Right atrium auricular region (tissue), 2 donors: ENCODE measurements around the gene ARHGEF4. TPM values are rescaled to one million over a fixed set of nuclear protein-coding genes. Genes with fewer than 3 reads are reported as not detected.
A peak's percentile ranks its signal among the peaks of the same experiment; 100 is the strongest.

Experiments used
- DNase-seq: peaks from one replicate; pipeline ENCODE4 v3.0.0-alpha.2; 2019; ENCODE audit warnings: low spot score
- H3K27ac ChIP-seq, 2 donors: fragments of 200-600 bp; sonication (generic); 1 replicate in 1 of 2; 2 replicates in 1 of 2; pipeline ENCODE4 v1.5.1; 2016 to 2019
- H3K27me3 ChIP-seq, 2 donors: fragments of 200-600 bp; sonication (generic); one replicate each; pipeline versions ENCODE4 v1.5.1 to v1.6.0; 2017 to 2019
- H3K36me3 ChIP-seq: fragments of 200-600 bp; sonication (generic); one replicate; pipeline ENCODE4 v1.5.1; 2016
- H3K4me1 ChIP-seq, 2 donors: fragments of 200-600 bp; sonication (generic); one replicate each; pipeline versions ENCODE4 v1.5.1 to v1.6.0; 2017 to 2019
- H3K4me3 ChIP-seq, 2 donors: fragments of 200-600 bp; sonication (generic); 1 replicate in 1 of 2; 2 replicates in 1 of 2; pipeline ENCODE4 v1.5.1; 2017 to 2019; ENCODE audit warnings: mild to moderate bottlenecking in 1 of 2, moderate library complexity in 1 of 2
- H3K9me3 ChIP-seq, 2 donors: fragments of 200-600 bp; sonication (generic); one replicate each; pipeline ENCODE4 v1.5.1; 2019
- total RNA-seq, 2 donors: library from RNA; depleted of rRNA; stranded (reverse); fragments of >200 nt; gene quantifications; one replicate each; pipeline ENCODE4 v1.1.0, GENCODE V29; 2016
- TF ChIP-seq, protein P1 (sequence below), 2 donors: fragments of 200-600 bp; sonication (generic); IDR thresholded peaks; one replicate each; pipeline ENCODE4 v1.5.1; 2019; ENCODE audit warnings: antibody characterized with exemption in 2 of 2

Gene ARHGEF4
- total RNA-seq, 2 donors from 2014 or later = 3.5 to 8.1 TPM

DNA sequence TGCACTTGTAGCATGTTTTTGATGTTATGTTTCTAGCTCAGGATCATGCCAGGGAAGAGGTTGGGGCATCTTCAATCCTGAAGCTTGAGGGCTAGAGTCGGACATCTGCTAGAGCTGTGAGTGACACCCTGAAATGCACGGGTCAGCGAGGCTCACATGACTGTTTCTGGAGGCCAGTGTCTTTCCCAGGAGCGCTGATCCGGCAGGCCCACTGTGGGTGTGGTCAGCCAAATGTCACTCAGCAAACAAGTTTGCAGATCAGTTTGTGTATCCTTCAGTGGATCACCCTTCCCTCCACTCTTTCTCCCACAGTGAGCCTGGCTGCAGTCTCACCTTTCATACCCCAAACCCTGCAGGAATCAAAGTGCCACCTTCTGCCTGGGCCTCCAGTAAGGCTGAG, 23.0 kb upstream of the ARHGEF4 start:
- TF ChIP-seq, protein P1, sequence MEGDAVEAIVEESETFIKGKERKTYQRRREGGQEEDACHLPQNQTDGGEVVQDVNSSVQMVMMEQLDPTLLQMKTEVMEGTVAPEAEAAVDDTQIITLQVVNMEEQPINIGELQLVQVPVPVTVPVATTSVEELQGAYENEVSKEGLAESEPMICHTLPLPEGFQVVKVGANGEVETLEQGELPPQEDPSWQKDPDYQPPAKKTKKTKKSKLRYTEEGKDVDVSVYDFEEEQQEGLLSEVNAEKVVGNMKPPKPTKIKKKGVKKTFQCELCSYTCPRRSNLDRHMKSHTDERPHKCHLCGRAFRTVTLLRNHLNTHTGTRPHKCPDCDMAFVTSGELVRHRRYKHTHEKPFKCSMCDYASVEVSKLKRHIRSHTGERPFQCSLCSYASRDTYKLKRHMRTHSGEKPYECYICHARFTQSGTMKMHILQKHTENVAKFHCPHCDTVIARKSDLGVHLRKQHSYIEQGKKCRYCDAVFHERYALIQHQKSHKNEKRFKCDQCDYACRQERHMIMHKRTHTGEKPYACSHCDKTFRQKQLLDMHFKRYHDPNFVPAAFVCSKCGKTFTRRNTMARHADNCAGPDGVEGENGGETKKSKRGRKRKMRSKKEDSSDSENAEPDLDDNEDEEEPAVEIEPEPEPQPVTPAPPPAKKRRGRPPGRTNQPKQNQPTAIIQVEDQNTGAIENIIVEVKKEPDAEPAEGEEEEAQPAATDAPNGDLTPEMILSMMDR (IDR thresholded peaks at IDR 0.05) = no peak
- no peak overlapping the region for H3K4me3 ChIP-seq
- DNase-seq = no peak

DNA sequence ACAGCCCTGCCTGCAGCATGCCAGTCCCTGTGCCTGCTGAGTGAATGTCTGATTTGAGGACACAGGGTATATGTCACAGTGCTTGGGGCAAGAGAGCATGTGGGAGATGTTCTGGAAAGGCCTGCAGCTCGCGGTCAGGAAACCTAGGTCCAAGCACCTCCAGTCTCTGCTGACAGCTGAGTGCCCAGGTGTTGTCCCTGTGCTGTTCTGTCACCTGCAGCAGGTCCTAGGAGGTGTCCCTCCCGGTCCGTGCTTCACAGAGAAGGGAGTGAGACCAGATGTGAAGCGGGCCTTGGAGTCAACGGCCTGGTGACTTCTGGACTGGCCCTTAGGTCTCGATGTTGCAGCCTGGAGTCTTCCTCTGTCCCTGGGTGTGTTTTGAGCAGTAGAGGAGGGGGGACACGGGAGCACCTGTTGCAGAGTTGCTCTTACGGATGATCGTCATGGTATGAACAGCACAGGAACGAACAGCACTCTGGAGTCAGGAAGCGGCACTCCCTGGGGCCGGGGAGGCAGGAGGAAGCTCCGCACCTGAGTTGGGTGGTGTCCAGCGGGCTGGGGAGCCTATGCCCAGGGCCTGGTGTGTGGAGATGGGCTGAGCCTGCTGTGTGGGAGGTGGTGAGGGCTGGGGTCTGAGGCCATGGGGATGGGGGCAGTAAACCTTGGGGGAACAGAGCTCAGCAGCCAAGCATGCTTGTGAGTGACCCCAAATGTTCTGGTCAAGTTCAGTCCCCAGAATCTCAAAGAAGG, 21.6 kb upstream of the ARHGEF4 start:
- no peak overlapping the region for H3K4me3 ChIP-seq
- no peaks in the 10 kb centered on the region for H3K36me3 ChIP-seq
- H3K4me1 ChIP-seq = peaks cover 0 to 10% of the 10 kb centered on the region in 2 donors
- H3K9me3 ChIP-seq = no peaks in the 10 kb centered on the region
- no peak overlapping the region for H3K27ac ChIP-seq
- no peaks in the 10 kb centered on the region for H3K27me3 ChIP-seq
- TF ChIP-seq, protein P1 (IDR thresholded peaks at IDR 0.05) = no peak
- DNase-seq = no peak

More for the DNA sequence above, 23.0 kb upstream of the ARHGEF4 start:
- Histone ChIP-seq H3K4me1 (no peaks in the 10 kb centered on the region), H3K36me3 (no peaks in the 10 kb centered on the region), H3K9me3 (peaks cover 0 to 4% of the 10 kb centered on the region in 2 donors), H3K27me3 (no peaks in the 10 kb centered on the region), H3K27ac (no peak overlapping the region)

DNA sequence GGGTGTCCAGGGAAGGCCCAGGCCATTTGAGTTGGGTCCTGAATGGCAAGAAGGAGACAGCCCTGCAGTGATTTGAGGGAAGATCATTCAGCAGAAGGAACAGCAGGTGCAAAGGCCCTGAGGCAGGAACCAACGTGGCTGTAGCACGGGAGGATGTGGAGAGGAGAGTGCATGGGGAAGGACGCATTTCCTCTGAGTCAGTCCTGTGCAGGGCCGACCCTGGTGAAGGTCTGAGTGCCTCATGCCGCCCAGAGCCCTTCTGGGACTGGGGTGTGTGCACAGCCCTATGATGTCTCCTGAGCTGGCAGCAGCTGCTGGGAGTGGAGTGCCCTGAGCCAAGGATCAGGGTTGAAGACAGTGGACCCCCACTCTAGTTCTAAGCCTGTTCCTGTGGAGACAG, 17.9 kb upstream of the ARHGEF4 start:
- Histone ChIP-seq H3K27ac (peak overlapping the region in 1 of 2 donors; percentile 82), H3K9me3 (no peaks in the 10 kb centered on the region), H3K36me3 (no peaks in the 10 kb centered on the region), H3K27me3 (no peaks in the 10 kb centered on the region), H3K4me1 (peaks cover 0 to 18% of the 10 kb centered on the region in 2 donors), H3K4me3 (no peak overlapping the region)
- TF ChIP-seq, protein P1 (IDR thresholded peaks at IDR 0.05) = no peak
- no peak for DNase-seq

DNA sequence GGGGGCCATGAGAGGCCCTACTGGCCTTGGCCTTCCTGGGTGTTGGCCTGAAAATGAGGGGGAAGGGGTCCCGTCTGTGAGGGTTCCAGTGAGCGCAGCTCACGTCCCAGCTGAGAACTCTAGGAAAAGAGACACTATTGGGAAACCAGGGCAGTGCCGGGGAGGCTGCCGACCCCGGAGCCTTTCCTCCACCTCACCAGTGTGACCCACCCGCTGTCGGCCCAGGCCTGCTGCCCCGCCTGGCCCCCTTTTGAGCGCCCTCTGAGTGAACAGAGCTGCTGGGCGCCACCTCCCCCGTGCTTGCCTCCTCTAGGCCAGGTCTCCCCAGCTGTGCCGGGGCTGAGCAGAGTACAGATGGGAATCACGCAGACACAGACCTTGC, 17.5 kb upstream of the ARHGEF4 start:
- DNase-seq = no peak
- Histone ChIP-seq H3K27me3 (no peaks in the 10 kb centered on the region), H3K27ac (peak overlapping the region; percentile 82 to 95), H3K4me3 (no peak overlapping the region), H3K9me3 (no peaks in the 10 kb centered on the region), H3K36me3 (no peaks in the 10 kb centered on the region), H3K4me1 (peaks cover 0 to 18% of the 10 kb centered on the region in 2 donors)
- TF ChIP-seq, protein P1 (IDR thresholded peaks at IDR 0.05) = no peak

DNA sequence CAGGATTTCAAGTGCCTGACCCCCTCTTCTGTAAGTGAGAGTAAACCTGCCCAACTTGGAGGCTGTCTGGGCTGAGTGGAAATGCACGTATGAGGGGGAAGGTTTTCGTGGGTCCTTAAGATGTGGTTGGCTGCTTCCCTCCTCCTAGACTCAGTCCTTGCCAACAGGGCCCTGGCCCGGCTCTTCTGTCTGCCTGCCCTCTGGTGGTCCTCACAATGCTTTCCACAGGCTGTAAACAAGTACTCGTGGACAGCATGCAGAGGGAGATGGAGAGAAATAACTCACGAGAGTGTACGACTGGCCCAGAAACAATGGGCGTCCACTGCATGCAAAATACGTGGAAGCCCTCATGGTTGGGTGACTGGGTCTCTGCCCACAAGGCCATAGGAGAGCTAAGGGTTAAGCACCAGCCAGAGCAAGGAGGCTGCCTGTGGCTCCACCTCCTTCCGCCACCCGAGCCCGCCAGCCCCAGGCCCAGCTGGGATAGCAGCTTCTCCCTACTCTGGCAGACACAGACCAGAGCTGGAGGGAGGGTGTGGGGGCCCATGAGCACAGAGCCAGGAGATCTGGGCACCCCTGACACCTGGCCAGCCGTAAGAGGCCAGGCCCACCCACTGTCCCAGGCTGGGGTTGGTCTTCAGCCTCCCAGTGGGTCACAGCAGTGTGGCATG, 17.0 kb upstream of the ARHGEF4 start:
- TF ChIP-seq, protein P1 (IDR thresholded peaks at IDR 0.05) = no peak
- Histone ChIP-seq H3K4me3 (no peak overlapping the region), H3K9me3 (no peaks in the 10 kb centered on the region), H3K27me3 (no peaks in the 10 kb centered on the region), H3K27ac (peak overlapping the region; percentile 82 to 95), H3K4me1 (peaks cover 0 to 18% of the 10 kb centered on the region in 2 donors), H3K36me3 (no peaks in the 10 kb centered on the region)
- DNase-seq = no peak
